Psoas muscle (tissue), 8 donors: Measurements from ENCODE around the gene TUBB4B. TPM values are rescaled to one million over a fixed set of nuclear protein-coding genes. Genes with fewer than 3 reads are reported as not detected.
A peak's percentile ranks its signal among the peaks of the same experiment; 100 is the strongest.

ENCODE experiments used
- ATAC-seq, 4 donors: fragments of 200-7000 bp; cut with Tn5 transposase; one replicate each; pipeline ENCODE4 v1.9.1; 2020; ENCODE audit warnings: moderate library complexity in 3 of 4, mild to moderate bottlenecking in 2 of 4
- DNase-seq, 2 donors: peaks; one replicate each; pipeline ENCODE4 v3.0.0-alpha.2; 2020
- H3K27ac ChIP-seq: fragments of 200-600 bp; one replicate; pipeline ENCODE4 v1.8.0; 2022
- H3K27me3 ChIP-seq, 3 donors: fragments of 200-600 bp in 1 of 3; one replicate each; pipeline versions ENCODE4 v1.6.1 to v1.8.0; 2013 to 2022; ENCODE audit warnings: low read length in 2 of 3, mild to moderate bottlenecking in 2 of 3, moderate library complexity in 1 of 3; ENCODE audit not compliant: insufficient read depth in 3 of 3
- H3K36me3 ChIP-seq, 2 donors: fragments of 200-600 bp in 1 of 2; one replicate each; pipeline versions ENCODE4 v1.6.1 to v1.8.0; 2013 to 2022; ENCODE audit warnings: low read depth in 1 of 2, mild to moderate bottlenecking in 1 of 2, moderate library complexity in 1 of 2; ENCODE audit not compliant: insufficient read depth in 1 of 2
- H3K4me1 ChIP-seq: fragments of 200-600 bp; one replicate; pipeline ENCODE4 v1.8.0; 2022
- H3K4me3 ChIP-seq: fragments of 200-600 bp; one replicate; pipeline ENCODE4 v1.8.0; 2022; ENCODE audit warnings: mild to moderate bottlenecking
- H3K9me3 ChIP-seq: fragments of 200-600 bp; one replicate; pipeline ENCODE4 v1.8.0; 2022
- WGBS, 3 donors: extraction: QIAGEN DNeasy Blood & Tissue Kit; methylation state at CpG; one replicate each; pipeline versions ENCODE4 v1.1.6 to v1.1.7; 2013; 5-methylcytosine and 5-hydroxymethylcytosine counted together
- intact Hi-C, 2 donors: fragments of 100-400 bp; cut with DNase I; formaldehyde crosslinking; loops; one replicate each; pipeline versions ENCODE4 v1.11.0 to v1.14.2; 2022
- polyA plus RNA-seq, 3 donors: library from polyadenylated mRNA; stranded (reverse); fragments of 200-250 nt; gene quantifications; one replicate each; pipeline ENCODE4 v1.2.3, GENCODE V29; 2013
- total RNA-seq, 4 donors: library from RNA; stranded (reverse); fragmentation: NEBNext Ultra II Directional in 2 of 4; extraction: Animal tissue kit (Norgen Biotek cat#: 25700) in 2 of 4; gene quantifications; one replicate each; pipeline versions ENCODE4 v1.2.1 to v1.2.4, GENCODE V29; 2021 to 2023
- TF ChIP-seq, protein P1 (sequence below): fragments of 200-600 bp; IDR thresholded peaks from one replicate; pipeline ENCODE4 v1.8.0; 2022; ENCODE audit warnings: antibody characterized with exemption
- donor health status: healthy with polysubstance abuse.
- donor health status: DM: no; HTN: no; CAD: no; lungs with moderate emphysema.
- donor health status: Bipolar disorder and iron deficiency.
- donor health status: healthy.
- donor health status: DM: yes; HTN: yes; CAD: no.
- donor health status: DM: no; HTN: no; CAD: no.
- donor health status: DM: no; HTN: no; CAD: no.
- donor health status: DM: yes; HTN: yes; CAD: no.

The TUBB4B gene
- total and polyA plus RNA-seq, 7 donors, result 111 to 838 (median 273) TPM

DNA sequence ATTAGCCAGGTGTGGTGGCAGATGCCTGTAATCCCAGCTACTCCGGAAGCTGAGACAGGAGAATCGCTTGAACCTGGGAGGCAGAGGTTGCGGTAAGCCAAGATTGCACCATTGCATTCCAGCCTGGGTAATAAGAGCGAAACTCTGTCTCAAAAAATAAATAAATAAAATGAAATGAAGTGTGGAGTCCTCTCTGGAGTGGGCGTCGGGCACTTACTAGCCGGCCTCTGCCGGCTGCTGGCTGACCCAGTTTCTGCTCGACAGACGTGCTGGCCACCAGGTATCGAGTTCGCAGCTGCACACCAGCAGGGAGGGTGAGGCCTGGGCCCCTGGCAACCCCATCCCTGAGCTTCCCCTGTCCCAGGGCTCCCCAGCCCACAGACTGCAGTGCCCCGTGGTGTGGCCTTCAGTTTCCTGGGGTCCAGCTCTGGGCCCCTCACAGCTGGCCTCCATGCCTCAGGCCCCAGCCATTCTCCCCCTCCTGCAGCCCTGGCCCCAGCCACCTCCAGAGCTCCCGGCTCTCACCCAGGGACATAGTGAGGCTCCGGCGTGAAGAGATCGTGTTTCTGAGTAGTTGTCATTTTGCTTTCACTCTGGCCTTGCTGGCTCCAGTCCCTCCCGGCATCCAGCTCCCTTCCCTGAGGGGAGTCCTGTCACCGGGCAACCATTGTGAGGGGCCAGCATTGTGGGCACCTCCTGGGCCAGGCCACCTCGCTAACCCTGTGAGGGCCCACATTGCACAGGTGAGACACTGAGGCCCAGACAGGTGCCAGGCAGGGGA, 6.2 kb downstream of the TUBB4B start:
- peaks cover 0 to 17% of the 10 kb centered on the region in 2 donors for H3K36me3 ChIP-seq
- H3K9me3 ChIP-seq, result no peaks in the 10 kb centered on the region
- WGBS, 3 donors, result 30 to 41% (median 38%) methylated on average over 20 of the region's 20 CpGs
- TF ChIP-seq, protein P1, sequence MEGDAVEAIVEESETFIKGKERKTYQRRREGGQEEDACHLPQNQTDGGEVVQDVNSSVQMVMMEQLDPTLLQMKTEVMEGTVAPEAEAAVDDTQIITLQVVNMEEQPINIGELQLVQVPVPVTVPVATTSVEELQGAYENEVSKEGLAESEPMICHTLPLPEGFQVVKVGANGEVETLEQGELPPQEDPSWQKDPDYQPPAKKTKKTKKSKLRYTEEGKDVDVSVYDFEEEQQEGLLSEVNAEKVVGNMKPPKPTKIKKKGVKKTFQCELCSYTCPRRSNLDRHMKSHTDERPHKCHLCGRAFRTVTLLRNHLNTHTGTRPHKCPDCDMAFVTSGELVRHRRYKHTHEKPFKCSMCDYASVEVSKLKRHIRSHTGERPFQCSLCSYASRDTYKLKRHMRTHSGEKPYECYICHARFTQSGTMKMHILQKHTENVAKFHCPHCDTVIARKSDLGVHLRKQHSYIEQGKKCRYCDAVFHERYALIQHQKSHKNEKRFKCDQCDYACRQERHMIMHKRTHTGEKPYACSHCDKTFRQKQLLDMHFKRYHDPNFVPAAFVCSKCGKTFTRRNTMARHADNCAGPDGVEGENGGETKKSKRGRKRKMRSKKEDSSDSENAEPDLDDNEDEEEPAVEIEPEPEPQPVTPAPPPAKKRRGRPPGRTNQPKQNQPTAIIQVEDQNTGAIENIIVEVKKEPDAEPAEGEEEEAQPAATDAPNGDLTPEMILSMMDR, result no peak
- DNase-seq (no peak), ATAC-seq (peak; percentile 17 to 75 (median 68))
- peaks cover 36% of the 10 kb centered on the region for H3K4me1 ChIP-seq
- intact Hi-C loops, result no loop called here
- no peaks in the 10 kb centered on the region for H3K27me3 ChIP-seq
- peak overlapping the region; percentile 21 for H3K4me3 ChIP-seq
- peak overlapping the region; percentile 73 for H3K27ac ChIP-seq

DNA sequence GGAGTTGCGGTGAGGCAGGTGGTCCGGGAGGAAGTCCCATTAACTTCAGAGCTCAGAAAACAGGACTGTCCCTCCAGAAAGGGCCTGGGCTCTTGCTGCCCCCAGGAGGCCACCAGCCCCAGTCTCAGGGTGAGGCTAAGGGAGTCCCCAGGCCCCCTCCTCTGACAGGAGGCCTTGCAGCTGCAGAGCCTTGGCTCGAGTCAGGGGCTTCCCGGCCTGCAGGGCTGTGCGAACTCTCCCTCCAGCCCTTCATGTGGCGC, 6.8 kb downstream of the TUBB4B start:
- 75 to 81% (median 80%) methylated on average over 6 of the region's 6 CpGs for WGBS, 3 donors
- no peak for DNase-seq

DNA sequence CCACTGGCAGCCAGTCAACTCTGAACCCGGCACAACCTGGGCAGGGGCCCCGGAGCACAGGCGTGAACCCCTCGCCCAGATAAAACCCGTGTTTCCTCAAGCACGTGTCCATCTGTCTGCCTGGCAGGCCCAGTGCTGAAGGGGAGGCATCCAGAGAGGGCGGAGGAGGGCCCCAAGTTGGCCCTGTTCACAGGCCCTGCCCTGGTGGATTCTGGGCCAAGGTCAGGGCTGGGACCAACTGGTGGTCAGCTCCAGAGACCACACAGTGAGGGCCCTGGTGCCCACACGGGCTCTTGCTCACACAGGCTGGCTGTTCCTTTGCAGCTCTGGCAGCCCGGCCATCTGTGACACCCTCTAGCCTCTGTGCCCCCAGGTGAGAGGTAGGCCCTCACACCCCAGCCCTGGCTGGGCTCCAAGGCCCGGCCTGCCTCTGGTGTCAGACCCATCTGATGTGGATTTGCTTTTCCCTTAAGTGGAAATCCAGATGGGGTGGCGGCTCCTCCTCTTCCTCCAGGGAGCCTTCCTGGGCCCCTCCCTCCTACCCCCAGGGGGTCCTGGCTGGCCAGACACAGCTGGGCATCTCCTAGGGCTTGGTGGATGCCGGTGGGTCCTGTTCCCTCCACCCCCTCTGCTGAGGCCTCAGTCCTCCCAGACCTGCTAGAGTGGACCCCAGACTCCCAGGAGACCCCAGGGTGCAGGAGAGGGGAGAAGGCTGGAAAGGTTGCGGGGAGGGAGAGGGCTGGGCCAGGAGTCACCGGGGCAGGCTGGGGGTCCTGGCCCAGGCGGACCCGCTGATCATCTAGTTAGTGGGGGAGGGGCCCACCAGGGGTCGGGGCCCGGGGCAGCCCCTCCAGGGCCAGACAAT, 9.5 kb downstream of the TUBB4B start:
- no peak overlapping the region for H3K4me3 ChIP-seq
- DNase-seq, result no peak
- no peak overlapping the region for H3K27ac ChIP-seq
- TF ChIP-seq, protein P1, result no peak
- no peak for ATAC-seq
- H3K4me1 ChIP-seq, result peaks cover 16% of the 10 kb centered on the region
- H3K9me3 ChIP-seq, result no peaks in the 10 kb centered on the region
- 25 to 53% (median 34%) methylated on average over 17 to 18 of the region's 18 CpGs for WGBS, 3 donors
- no peaks in the 10 kb centered on the region for H3K36me3 ChIP-seq
- no peaks in the 10 kb centered on the region for H3K27me3 ChIP-seq
- intact Hi-C loops, result no loop called here

More for the DNA sequence above, 6.8 kb downstream of the TUBB4B start:
- H3K4me1 ChIP-seq, result peaks cover 31% of the 10 kb centered on the region
- TF ChIP-seq, protein P1, result no peak
- no peaks in the 10 kb centered on the region for H3K27me3 ChIP-seq
- no peak for ATAC-seq
- peak overlapping the region; percentile 73 for H3K27ac ChIP-seq
- intact Hi-C loops, result no loop called here
- peaks cover 0 to 12% of the 10 kb centered on the region in 2 donors for H3K36me3 ChIP-seq
- no peak overlapping the region for H3K4me3 ChIP-seq
- H3K9me3 ChIP-seq, result no peaks in the 10 kb centered on the region

DNA sequence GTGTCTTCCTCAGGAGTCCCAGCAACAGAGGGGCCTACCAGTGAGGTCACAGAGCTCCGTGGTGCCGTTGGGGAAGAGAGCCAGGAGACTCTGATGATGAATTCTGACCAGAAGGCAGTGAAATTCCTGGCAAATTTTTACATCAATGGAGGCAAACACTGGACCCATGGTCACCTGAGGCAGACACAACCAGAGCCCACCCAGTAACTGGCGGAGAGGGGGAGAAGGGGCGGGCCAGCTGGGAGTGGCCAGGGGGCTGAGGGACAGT, 10.0 kb downstream of the TUBB4B start, which contains the start of gene STPG3:
Gene STPG3, plus strand, starts transcription at position 93 of the 268 bp plus-strand sequence. Its CDS starts 1 bp downstream, at position 94.
- peaks cover 19% of the 10 kb centered on the region for H3K4me1 ChIP-seq
- intact Hi-C loops, result no loop called here
- ATAC-seq (no peak), DNase-seq (no peak)
- no peak within 1 kb of the TSS for H3K4me3 ChIP-seq
- no peaks in the 10 kb centered on the region for H3K9me3 ChIP-seq
- H3K36me3 ChIP-seq, result peaks cover 0 to under 1% of the 10 kb centered on the region in 2 donors
- TF ChIP-seq, protein P1, result no peak
- WGBS, 3 donors, result 50 to 66% (median 53%) methylated on average over 4 of the region's 4 CpGs
- no peaks in the 10 kb centered on the region for H3K27me3 ChIP-seq
- no peak within 1 kb of the TSS for H3K27ac ChIP-seq
